GM21528 (cell line): Measurements from ENCODE around the gene OR6B3.

ENCODE experiments used
- ATAC-seq: cut with Tn5 transposase; IDR thresholded peaks from one replicate; pipeline ENCODE4 v1.9.1; 2021; ENCODE audit warnings: mild to moderate bottlenecking, moderate library complexity; ENCODE audit not compliant: unreplicated experiment, low FRiP score

OR6B3 gene

DNA sequence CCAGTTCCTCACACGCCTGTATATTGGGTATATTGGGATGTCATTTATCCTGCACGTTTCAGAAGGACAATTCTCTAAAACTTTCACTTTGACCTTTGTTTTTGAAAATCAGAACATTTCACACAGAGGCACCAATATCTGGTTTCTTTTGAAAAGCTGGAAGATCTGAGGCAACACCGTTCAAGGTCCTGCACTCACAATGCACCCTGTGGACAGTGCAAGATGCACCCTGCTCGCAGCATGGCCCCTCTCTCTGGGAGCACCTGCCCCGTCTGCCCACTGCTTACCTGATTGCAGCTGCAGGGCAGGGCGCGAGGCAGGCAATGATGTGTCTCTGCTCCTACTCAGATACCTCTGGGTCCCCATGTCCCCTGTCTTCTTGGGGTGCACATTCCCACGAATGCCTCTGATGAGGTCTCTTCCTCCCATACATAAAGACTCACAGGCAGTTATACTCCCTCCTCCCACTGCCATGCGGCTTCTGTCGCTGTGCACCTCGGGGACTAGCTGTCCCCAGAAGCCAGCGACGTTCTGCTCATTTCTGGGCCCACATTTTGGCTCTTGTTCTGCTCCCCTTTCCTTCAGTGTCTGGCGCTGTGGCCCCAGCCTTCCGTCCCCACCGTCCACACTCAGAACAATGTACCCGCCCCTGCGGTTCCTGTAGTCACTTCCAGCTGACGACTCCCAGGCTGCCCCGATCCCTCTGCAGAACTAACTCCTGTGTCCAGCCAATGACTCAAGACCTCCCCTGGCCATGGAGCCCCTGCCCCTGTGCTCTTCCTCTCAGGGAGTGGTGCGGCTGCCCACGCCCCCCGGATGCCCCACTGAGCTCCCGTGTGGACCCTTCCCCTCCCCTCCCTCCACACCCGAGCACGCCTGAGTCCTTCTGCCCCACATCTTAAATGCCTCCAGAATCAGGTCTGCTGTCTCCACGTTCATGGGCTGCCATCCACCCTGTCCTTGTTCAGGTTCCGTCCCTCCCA, at the start of gene OR6B3:
Gene OR6B3 (minus strand): TSS at position 349 of the 983 bp plus-strand sequence.
- ATAC-seq: no peak

DNA sequence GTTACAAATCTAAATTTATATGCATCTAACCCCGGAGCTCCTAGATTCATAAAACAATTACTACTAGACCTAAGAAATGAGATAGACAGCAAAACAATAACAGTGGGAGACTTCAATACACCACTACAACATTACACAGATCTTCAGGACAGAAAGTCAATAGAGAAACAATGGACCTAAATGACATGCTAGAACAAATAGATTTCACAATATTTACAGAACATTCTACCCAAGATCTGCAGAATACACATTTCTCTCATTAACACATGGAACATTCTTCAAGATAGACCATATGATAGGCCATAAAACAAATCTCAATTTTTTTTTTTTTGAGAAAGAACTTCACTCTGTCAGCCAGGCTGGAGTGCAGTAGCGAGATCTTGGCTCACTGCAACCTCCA, 45.0 kb upstream of the OR6B3 start:
- no peak for ATAC-seq

DNA sequence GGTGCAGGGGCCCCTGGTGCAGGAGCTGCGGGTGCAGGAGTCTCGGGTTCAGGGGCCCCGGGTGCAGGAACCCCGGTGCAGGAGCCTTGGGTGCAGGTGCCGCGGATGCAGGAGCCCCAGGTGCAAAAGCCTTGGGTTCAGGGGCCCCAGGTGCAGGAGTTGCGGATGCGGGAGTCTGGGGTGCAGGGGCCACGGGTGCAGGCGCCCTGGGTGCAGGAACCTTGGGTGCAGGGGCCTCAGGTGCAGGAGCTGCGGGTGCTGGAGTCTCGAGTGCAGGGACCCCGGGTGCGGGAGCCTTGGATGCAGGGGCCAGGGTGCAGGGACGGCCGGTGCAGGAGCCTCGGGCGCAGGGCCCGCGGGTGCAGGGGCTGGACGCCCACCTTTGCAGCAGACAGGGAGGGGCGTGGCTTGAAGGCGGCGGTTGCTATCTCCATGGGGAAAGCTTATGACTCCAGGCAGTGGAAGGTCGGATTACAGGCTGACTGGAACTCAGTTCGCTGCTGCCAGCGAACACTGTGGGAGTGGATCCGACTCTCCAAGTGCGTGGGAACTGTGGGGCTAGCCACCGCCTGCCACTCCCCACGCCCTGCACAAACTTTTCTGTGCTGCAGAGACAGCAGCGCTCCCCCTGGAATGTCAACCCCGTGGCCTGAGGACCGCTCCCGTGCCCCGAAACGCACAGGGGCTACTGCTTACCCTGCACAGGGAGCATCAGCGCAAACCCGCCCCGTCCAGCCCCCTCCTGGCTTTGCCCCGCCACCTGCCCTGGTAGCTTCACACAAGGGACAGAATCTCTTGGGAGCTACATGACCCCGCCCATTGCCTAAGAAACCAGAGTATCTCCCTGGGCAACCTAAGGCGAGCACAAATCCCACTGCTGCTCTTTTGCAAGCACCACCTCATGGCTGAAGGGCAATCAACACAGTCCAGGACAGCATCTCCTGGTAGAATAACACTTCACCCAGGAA, 42.5 kb upstream of the OR6B3 start:
- no peak for ATAC-seq

DNA sequence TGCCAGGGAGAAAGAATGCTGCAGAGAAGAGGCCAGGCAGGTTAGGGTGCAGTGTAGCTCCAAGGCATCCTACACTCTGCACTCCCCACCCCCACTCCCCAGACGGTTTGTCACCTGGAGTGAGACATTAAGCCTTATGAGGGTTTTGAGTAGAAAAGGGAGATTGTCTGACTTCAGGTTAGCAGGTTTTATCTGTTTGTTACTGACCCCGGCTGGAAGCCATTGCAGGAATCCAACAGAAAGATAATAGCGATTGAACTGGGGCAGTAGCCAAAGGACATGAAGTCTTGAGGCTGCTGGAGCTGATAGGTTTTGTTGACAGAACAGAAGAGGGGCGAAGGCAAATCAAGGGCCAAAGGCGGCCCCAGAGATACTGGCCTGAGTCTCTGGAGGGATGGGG, 36.0 kb upstream of the OR6B3 start:
- no peak for ATAC-seq

DNA sequence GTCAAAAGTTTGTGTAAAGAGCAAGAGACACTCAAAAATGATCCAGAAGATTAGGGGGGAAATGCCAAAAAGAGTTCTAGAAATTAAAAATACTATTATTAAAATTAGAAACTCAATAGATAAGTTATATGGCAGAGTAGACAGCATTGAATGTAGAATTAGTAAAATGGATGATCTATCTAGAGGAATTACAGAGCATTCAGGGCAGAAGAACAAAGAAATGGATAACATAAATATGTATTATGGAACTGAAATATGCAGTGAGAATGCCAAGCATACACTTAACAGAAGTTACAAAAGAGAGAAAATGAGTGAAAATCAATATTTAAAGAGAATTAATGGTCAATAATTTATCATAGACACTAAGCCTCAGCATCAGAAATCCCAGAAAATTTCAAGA, 33.2 kb upstream of the OR6B3 start:
- no peak for ATAC-seq

DNA sequence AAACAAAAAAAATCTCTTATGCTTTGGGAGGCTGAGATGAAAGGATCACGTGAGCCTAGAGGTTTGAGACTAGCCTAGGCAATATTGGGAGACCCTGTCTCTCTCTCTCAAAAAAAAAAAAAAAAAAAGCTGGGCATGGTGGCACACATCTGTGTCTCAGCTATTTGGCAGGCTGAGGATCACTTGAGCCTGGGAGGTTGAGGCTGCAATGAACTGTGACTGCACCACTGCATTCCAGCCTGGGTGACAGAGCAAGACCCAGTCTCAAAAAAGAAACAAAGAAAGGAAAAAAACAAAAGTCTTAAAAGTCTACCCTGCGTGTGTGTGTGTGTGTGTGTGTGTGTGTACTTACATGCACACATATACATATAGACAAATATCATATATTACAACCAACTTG, 25.3 kb upstream of the OR6B3 start:
- no peak for ATAC-seq

DNA sequence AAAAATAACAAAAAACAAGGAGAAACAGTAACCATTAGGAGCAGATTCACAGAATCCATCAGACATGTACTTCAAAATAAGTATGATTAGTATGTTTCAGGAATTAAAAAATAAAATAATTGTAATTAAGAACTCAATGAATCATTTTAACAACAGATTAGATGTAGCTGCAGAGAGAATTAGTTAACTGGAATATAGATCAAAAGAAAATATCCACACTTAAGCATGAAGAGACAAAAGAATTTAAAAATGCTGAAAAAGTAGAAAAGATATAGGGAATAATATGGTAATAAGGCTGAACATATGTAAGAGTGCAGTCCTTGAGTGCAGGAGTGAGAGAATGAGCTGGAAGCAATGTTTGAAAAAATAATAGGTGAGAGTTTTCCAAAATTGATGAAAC, 24.1 kb upstream of the OR6B3 start:
- no peak for ATAC-seq

DNA sequence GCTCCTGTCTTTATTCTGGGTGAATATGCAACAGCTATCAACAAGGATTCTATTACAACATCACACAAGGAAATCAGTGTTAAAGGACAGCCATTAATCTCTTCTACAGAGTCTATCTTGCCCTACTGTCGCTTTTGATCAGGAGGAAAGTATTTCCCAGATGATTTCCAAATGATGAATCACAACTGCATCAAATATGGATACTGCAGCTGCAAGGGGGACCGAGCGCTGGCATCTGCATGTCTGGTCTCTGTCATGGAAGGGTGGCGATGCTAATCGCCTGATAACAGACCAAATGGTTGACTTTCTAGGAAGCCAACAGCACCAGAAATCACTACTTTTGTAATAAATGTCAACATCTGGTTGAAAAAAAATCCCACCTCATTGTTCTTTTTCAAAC, 21.2 kb upstream of the OR6B3 start:
- ATAC-seq: no peak

DNA sequence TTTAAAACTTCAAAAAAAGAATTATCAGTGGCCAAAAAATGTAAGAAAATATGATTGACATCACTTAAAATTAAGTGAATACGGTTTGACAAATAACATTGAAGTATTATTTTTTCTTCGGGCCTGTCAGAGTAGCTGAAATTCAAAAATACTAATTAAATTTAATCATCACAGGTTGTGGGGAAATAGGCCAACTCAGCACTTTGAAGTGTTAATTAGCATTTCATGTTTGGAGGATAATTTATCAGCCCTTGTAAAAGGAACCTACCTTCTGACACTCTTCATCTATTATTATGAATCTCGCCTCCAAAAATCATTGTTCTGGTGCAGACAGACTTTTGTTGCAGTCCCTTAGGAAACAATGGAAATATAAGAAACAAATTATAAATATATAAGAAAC, 17.6 kb upstream of the OR6B3 start:
- ATAC-seq: no peak

DNA sequence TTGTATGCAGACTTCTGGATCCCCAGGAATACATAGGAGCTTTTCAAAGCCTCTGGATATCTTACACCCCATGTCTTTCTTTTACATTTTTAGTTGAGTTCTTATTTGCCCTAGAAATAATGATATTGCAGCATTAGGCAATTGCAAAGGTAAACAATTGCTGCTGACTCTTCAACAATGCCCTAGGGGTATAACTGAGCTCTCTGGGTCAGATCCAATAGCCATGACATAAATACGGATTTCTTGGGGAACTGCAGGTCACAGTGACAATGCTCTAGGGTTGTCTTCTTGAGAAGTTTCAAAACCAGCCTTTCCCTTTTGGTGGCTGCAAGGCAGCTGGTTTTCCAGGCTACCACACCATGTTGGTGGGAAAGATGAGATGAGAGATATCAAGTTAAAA, 16.5 kb upstream of the OR6B3 start:
- no peak for ATAC-seq

DNA sequence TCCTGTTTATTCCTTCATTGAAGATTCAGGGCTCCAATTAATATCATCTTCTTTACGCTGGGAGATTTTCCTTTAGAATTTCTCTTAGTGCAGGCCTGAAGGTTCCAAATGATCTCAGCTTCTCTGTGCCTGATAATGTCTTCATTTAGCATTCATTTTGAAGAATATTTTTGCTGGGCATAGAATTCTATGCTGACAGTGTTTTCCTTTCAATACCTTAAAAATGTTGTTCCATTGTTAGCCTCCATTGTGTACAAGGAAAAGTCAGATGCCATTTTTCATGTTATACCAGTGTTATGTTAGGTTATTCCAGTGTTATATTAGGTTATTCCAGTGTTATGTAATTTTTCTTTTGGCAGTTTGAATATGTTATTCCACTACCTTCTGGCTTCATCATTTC, 14.9 kb upstream of the OR6B3 start:
- no peak for ATAC-seq

DNA sequence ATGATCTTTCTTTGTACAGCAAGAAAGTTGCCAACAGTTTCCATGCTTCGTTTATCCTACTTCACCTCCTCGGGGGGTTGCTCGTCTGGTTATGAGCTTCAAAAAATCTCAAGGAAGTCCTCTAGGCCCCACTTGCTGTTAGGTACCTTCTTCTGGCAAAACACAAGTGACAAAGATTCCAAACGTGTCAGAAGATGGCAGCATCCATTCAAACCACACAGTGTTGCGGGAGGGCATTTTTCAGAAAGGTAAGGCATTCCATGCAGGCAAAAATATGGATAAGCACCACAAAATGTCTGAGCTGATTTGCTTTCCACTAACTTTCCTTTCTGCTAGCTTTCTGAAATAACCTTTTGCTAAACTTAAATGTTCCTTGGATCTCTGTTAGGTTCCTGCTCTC, 13.2 kb upstream of the OR6B3 start:
- no peak for ATAC-seq

DNA sequence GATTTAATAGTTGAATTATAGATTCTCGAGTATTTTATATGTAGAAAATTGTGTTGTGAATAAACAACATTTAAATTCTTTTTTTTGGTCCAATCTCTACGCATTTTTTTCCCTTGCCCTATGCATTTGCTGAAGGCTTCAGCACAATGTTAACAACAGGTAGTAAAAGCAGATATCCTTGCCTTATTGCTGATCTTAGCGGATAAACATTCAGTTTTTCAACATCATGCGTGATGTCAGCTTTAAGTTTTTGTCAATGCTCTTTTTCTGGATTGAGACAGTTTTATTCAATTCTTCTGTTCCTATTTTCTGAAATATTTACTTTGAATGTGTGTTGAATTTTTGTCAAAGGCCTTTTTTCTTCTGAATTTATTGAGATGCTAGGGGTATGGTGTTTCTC, 11.6 kb upstream of the OR6B3 start:
- ATAC-seq: no peak

DNA sequence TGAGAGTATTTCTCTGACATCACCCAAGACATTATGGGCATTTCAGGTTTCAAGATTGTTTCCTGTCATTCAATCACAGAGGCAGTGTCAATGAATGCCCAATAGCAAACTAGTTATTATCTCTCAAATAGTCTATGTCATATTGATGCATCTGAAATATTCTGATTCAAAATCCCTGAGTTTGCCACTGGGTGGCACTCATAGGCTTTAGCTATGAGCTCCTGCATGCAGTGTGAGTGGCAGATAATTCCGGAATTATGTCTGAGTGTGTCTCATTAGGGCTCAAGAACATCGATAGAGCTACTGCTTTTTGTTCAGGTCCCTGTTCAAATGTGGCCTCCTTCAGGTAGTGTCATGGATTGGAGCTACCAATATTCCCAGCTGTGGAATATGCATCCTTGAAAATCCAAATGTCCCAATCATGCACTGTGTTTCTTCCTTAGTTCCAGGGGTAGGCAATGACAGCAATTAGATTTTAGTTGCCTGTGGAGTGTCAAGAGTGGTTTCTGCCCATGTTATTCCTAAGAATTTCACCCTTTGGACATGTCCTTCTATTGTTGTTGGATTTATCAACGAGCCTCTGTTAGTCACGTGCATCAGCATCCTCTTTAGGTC, 7.8 kb upstream of the OR6B3 start:
- no peak for ATAC-seq

DNA sequence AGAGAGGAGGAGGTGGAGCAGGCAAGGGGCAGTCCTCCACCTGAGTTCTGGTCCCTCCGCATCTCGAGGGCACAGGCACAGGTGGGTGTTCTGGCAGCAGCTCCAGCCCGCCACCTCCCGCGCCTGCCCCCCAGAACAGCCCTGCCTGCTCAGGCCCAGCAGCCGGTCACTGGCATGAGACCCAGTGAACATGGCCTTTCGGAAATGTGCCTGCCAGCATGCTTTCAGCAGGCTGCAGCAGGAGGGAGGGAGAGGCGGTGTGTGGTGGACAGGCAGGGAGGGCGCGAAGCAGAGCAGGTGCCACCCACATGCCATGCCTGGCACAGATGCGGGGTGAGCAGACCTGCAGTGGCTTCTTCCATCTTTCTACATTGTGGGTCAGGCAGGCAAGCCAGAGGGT, 3.4 kb upstream of the OR6B3 start:
- ATAC-seq: no peak

DNA sequence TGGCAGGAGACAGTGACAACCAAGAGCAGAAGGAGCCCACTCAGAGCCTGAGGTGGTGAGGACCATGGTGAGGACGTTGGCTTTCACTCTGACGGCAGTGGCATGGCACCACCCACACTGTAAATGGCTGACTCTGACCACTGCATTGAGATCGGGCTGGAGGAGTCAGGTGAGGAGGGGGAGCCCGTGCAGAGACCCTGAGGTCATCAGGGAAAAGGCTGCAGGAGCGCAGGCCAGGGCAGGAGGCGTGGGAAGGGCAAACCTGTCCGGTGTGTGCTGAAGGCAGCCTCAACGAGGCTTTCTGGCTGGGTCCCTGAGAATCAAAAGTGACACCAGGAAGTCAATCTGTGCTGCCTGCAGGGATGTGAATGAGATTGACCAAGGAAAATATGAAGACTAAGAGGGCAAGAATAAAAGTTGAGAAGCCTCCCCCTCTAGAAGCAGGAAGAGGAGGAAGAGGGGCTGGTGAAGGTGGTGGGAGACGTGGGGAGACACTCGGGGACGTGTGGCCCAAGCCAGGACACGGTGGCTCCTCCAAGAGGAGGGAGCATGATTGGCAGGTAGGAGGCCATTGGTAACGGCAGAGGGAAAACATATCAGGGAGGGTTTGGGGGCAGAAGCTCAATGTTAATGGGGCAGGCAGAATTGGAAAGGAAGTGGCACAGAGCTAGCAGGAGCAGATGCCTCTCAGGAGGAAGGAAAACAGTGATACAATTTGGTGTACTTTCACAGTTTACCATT, 2.0 kb upstream of the OR6B3 start:
- ATAC-seq: no peak

DNA sequence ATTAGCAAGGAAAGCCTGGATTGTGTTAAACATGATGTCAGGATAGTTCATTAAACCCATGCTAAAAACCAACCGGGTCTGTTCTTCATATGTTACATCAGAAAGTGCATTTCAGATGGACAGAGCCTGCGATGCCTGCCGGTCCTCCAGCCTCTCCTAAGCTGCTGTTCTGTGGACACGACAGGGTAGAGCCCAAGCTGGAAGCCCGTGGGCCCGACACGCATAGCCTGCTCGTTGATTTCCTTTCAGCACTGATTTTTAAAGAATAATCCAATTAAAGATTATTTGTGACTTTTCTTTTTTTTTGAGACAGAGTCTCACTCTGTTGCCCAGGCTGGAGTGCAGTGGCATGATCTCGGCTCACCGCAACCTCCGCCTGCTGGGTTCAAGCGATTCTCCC, 797 bp downstream of the OR6B3 start:
- no peak for ATAC-seq

DNA sequence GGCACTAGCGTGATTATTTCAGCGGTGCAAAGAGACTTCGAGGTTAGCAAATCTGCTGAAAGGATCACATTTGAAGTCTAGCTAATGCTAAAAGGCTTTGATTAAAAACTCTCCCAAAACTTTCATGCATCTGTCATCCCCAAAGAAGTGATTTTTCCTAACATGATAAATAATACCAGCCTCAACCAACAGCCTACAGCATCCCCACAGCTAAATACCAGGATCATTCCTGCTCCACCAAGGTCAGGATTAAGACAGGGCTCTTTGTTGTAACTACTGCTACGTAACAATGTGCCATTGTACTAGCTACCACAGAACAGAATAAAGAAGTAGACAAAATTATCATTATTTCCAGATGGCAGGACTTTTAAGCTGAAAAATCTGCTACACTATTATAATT, 1.6 kb downstream of the OR6B3 start:
- no peak for ATAC-seq

DNA sequence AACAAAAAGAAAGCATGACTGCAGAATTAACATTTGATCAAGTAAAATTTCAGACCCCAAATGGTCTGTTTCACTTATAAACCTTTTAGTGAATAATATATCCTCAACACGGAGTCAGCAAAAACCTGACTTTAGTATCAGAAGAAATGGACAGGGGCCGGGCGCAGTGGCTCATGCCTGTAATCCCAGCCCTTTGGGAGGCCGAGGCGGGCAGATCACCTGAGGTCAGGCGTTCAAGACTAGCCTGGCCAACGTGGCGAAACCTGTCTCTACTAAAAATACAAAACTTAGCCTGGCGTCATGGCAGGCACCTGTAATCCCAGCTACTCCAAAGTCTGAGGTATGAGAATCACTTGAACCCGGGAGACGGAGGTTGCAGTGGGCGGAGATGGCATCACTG, 3.0 kb downstream of the OR6B3 start:
- no peak for ATAC-seq

DNA sequence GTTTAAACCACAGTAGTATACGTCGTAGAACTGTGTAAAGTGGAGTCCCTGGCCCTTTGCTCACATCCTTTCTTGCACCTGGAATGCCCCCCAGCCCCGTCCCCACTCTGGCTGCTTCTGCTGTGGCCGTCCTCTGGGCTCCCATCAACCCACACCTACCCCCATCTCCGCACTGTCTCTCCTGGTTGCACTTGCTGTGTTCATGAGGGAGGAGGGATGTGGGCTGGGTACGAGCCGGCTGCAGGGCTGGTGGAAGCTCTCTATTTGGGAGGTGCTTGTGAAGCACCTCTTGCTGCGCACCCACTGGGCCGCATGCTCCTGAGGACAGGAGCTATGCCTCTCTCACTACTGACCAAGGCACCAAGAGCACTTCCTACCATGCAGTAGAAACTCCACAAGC, 5.1 kb downstream of the OR6B3 start:
- no peak for ATAC-seq
